NCI-H1694 treated with DMSO at 0.1 percent for 48 hours (cell line): Measurements from ENCODE around the gene TATDN3.
"Not testable (repeated sequence)": the region's sequence is repeated elsewhere in the genome, so short reads cannot be mapped to it uniquely, and the experiment has no call there.

Experiments
- DNase-seq: peaks from one replicate; lab custom pipeline; 2025; lab: John Stamatoyannopoulos, UW

The TATDN3 gene

DNA sequence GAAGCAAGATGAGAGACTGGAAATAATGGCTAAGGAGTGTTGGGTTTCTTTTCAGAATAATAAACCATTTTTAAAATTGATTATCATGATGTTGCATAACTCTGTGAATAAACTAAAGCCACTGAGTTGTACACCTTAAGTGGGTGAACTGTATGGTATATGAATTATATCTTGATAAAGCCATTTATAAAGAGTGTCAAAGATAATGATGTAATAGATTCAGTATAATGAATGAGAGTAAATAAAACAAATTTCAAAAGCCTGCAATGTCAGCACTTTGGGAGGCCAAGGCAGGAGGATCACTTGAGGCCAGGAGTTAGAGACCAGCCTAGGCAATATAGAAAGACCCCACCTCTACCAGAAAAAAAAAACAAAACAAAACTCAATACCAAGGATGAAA is 16.5 kb upstream of the TATDN3 start:
- DNase-seq = no peak

GRCh38 chr1:212777151-212777550 is 14.5 kb upstream of the TATDN3 start:
- DNase-seq = no peak

DNA sequence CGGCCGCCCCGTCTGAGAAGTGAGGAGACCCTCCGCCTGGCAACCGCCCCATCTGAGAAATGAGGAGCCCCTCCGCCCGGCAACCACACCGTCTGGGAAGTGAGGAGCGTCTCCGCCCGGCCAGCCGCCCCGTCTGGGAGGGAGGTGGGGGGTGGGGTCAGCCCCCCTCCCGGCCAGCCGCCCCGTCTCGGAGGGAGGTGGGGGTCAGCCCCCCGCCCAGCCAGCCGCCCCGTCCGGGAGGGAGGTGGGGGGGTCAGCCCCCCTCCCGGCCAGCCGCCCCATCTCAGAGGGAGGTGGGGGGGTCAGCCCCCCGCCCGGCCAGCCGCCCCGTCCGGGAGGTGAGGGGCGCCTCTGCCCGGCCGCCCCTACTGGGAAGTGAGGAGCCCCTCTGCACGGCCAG is 12.6 kb upstream of the TATDN3 start:
- not testable (repeated sequence) for DNase-seq

- DNase-seq = no peak
Measured at GRCh38 chr1:212780759-212781158, 10.9 kb upstream of the TATDN3 start.

DNA sequence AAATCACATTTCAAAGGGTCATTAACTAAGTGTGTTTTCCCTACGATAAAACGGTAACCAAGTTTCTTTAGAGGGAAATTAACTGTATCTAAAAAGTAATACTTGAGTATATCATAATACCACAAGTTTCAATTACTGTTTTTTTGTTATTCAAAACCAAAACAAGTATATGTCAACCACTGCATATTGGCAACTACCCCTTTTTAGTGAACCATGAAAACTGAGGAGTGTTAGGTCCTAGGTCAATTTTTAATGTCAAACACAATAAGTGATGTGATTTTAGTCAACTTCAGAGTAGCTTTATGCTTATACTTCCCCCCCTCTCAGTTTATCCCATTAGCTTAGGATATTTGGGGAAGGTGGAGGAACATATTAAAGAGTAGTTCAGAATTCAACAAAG is 10.5 kb upstream of the TATDN3 start:
- DNase-seq = no peak

DNA sequence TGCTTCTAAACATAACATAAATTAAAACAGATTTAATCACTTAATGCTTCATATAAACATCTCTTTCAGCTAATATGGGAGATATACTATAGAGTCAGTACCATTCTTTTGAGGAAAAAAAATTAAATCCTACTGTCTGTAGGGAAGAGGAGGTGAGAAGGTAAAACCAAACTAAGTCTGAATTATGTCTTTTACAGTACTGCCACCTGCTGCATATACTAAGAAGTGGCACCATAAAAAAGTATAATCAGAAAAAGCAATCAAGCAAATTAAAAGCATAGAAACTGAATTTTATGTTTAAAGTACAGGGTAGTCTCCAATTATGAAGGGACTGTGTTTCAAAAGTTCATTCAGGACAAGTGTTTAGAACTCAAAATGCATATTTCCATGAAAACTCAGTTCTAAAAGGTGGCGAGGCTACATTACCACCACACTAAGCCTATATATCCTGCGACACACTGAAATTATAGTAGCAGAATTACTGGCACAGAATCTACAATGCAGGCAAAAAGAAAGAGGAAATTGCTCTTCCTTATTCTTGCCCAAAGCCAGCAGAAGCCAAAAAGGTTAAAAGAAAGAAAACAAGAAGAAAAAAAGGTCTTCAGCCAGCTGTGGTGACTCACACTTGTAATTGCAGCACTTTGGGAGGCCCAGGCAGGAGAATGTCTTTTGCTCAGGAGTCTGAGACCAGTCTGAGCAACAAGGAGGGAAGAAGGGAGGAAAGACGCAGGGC is 9.1 kb upstream of the TATDN3 start:
- peak; percentile 51 for DNase-seq

DNA sequence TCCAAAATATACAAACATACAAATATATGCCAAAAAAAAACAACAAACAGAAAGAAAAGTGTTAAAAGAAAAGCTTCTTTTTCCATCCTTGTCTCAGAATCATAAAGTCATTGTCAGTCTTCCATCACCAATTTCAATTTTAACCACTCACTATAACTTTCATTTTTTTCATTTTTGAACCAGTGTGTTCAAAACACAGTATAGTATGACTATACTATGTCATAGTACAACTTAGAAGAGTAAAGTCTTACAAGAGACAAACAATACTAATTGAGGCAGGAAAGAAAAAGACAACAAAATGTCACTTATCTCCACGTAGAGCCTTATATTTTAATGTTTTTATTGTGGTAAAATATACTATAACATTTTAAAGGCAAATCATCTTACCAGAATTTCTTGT is 7.7 kb upstream of the TATDN3 start:
- DNase-seq = no peak

GRCh38 chr1:212785871-212786270 is 5.8 kb upstream of the TATDN3 start:
- DNase-seq = no peak

GRCh38 chr1:212791261-212791675 is 426 bp upstream of the TATDN3 start:
- DNase-seq = no peak

DNA sequence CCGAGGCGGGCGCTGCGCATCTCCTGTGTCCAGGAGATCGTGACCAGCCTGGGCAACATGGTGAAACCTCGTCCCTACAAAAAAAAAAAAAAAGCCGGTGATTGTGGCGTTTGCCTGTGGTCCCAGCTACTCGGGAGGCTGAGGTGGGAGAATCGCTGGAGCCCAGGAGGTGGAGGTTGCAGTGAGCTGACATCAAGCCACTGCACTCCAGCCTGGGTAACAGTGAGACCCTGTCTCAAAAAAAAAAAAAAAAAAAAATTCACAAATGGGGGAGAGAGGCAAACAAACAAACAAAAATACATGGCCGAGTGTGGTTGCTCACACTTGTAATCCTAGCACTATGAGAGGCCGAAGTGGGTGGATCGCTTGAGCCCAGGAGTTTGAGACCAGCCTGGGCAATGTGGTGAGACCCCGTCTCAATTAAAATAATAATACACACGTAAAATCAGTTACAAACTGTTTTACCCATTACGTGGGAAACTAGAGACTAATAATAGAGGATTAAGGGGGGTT is 758 bp downstream of the TATDN3 start:
- DNase-seq = no peak

DNA sequence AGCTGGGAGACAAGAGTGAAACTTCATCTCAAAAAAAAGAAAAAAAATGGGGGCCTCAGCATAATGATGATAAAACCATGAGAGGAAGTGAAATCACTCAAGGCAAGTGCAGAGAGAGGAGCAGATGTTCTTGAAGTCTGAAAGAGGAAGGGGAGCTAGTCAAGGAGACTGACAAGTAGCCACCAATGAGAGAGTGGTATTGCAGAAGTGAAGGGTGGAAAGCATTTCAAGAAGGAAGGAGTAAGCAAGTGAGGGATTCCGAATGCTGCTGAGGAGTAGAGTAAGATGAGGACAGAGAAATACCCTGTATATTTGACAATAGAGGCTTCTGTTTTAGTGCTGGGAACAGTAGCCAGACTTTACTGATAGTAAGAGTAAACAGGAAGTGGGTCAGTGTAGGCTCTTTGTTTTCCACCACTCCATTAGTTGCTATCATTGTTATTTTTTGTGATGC is 2.9 kb downstream of the TATDN3 start:
- DNase-seq = no peak

DNA sequence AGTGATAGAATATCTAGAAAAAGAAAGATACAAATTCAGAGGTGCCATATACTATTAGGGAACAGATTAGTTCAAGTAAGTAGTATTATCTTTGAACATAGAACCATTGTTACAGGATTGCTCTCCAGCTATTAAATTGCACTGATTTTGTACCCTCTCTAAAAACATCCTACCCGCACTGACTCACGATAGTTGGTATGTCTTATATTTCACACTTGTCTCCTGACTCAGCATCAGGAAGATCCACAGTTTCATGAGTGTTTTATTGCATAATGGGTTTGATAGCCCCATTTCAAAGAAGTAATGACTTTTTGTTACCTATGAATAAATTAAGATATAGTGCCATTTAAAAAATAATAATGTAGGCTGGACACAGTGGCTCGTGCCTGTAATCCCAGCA is 6.0 kb downstream of the TATDN3 start:
- DNase-seq = no peak

DNA sequence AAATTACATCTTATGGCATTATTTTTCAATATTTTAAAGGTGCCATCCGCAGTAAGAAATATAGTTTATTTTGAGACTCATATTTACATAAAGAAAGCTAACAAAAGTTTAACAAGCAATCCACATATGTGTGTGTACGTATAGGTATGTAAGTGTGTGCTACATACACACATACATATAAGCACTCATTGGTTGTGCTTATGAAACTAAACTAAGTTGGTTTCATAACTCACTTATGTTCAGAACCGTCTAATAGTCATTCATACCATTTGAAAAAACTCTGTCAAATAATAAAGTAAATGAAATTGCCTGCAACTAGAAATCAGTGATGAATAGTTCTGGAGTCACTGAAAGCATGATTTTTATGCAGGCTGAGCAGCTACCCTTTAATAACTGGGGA is 14.1 kb downstream of the TATDN3 start:
- DNase-seq = no peak

DNA sequence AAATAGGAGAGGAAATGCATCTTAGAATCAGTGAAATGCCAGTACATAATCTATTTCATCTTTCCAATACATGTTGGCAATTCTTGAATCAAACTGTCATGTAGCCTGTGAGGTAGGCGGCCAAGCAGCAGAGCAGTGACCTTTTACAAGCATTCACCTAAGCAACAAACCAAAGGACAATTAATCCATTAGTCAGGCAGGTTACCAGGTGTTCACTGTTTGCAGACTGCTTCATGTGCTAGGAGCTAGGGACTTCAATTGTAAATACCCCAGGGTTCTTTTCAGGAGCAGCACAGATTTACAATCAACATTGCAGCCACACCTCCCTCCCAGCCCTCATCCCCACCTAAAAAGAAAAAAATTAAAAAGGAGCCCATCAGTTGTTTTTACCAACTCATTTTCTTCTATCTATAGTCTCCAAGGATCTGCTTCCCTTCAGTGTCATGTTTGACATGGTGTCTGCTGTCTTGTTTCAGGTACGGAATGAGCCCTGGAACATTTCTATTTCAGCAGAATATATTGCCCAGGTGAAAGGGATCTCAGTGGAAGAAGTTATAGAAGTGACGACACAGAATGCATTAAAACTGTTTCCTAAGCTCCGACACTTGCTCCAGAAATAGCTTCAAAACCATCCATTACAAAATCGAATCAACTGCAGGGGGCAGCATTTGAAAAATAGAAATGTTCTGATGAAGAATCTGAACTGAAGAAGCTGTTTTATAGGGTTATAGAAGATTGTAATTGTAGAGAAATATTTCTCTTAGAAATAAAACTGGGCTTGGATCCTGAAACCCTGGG is 23.0 kb downstream of the TATDN3 start:
- peak; percentile 30 for DNase-seq

- no peak for DNase-seq
Measured at GRCh38 chr1:212816567-212817278, 25.0 kb downstream of the TATDN3 start.

- DNase-seq = no peak
Measured at GRCh38 chr1:212819726-212820125, 28.0 kb downstream of the TATDN3 start.

- no peak for DNase-seq
Measured at GRCh38 chr1:212820969-212821368, 29.3 kb downstream of the TATDN3 start.

DNA sequence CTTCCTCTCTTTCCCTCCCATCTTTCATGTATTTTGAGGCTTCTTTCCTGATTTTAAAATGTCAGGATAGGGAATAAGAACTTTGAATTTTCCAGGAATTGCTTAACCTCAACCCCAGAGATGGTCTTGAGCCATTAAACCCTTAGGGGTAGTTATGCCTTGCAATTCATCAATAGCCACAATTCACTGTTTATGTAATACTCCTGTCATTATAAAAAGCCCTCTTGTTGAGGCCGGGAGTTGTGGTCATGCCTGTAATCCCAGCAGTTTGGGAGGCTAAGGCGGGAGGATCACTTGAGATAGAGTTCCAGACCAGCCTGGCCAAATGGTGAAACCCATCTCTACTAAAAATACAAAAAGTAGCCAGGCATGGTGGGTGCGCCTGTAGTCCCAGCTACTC is 31.3 kb downstream of the TATDN3 start:
- no peak for DNase-seq

DNA sequence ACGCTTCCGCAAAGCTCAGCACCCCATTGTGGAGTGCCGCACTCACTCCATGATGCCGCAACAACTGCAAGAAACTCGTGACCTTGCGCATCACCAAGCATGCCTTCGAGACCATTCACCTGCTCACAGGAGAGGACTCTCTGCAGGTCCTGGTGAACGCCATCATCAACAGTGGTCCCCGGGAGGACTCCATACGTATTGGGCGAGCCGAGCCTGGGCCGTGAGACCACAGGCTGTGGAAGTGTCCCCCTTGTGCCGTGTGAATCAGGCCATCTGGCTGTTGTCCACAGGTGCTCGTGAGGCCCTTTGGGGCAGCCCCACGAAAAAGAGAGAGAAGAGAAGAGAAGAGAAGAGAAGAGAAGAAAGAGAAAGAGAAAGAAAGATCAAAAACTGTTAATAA is 32.5 kb downstream of the TATDN3 start:
- DNase-seq = no peak

GRCh38 chr1:212825798-212826452 is 34.2 kb downstream of the TATDN3 start:
- no peak for DNase-seq

DNA sequence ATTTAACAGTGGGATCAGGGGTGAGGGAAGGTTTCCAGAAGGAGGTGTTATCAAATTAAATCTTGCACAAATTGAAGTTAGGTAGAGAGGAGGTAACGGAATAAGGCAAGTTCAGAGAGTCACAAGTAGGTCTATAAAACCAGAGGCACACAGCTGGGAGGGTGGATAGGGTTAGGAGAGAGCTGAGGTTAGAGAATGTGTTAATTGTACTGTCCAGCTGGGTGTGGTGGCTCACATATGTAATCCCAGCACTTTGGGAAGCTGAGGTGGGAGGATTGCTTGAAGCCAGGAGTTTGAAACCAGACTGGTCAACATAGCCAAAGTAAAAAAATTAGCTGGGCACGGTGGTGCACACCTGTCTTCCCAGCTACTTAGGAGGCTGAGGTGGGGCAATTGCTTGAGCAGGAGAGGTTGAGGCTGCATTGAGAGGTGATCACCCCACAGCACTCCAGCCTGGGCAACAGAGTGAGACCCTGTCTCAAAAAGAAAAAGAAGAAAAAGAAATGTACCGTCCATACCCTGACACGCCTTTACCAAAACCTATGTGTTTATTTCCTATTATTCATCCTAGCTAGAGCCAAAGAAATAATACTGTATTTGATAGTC is 35.6 kb downstream of the TATDN3 start:
- no peak for DNase-seq

DNA sequence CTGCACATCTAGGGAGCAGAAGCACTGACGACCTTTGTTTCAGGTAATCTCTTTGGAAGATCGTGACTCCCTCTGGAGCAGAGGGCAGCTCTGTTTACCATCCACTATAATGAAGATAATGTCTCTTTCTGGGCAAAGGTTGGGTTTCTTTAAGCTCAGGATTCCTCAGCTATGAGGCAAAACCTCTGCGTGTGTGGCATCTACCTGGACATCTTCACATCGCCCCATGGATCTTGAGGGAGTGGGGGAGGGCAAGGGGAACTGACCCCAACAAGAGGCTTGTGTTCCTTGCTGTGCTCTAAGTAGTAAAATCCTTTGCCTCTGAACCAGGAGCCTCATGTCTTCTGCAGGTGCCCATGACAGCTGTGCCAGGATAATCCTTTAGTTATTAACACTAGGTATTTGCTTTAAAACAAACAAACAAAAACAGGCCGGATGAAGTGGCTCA is 36.2 kb downstream of the TATDN3 start:
- DNase-seq = no peak
